AG09319 (cell line): ENCODE data around the gene GSE1.

Experiments used
- DNase-seq: peaks from one replicate; pipeline ENCODE4 v3.0.0-alpha.2; 2010; ENCODE audit warnings: low read depth; ENCODE audit errors: extremely low read depth
- CTCF ChIP-seq: IDR thresholded peaks from 2 replicates; pipeline ENCODE4 v1.5.1; 2011; ENCODE audit warnings: low read depth, mild to moderate bottlenecking, inconsistent platforms, low read length, moderate library complexity

Gene GSE1

GRCh38 chr16:85612801-85613603 lies at the start of gene GSE1:
Gene GSE1 (plus strand): TSS chr16:85613322. CDS start chr16:85613392, 70 bp downstream.
- no peak for DNase-seq
- TF ChIP-seq CTCF = no peak

GRCh38 chr16:85563515-85564276 lies 49.4 kb upstream of the GSE1 start:
- DNase-seq = no peak
- no peak for TF ChIP-seq CTCF

GRCh38 chr16:85564277-85565051 lies 48.7 kb upstream of the GSE1 start:
- peak; percentile 48 for TF ChIP-seq CTCF
- DNase-seq = no peak

GRCh38 chr16:85565340-85565739 lies 47.8 kb upstream of the GSE1 start:
- no peak for DNase-seq
- no peak for TF ChIP-seq CTCF

- no peak for TF ChIP-seq CTCF
- DNase-seq = no peak
Observed at GRCh38 chr16:85565801-85566526, 47.2 kb upstream of the GSE1 start.

GRCh38 chr16:85566561-85567100 lies 46.5 kb upstream of the GSE1 start:
- no peak for TF ChIP-seq CTCF
- no peak for DNase-seq
